Activated gamma-delta T cell (primary cell): ENCODE data around the gene CCM2L.

Source experiments
- DNase-seq: peaks from one replicate; lab custom pipeline; 2025; lab: John Stamatoyannopoulos, UW

Gene CCM2L

GRCh38 chr20:31992086-31992485 lies 18.2 kb upstream of the CCM2L start:
- DNase-seq: no peak

- DNase-seq: no peak
Observed at GRCh38 chr20:31996996-31997395, 13.2 kb upstream of the CCM2L start.

GRCh38 chr20:31998246-31998645 lies 12.0 kb upstream of the CCM2L start:
- DNase-seq: no peak

GRCh38 chr20:32003325-32003724 lies 6.9 kb upstream of the CCM2L start:
- no peak for DNase-seq

- no peak for DNase-seq
Observed at GRCh38 chr20:32004963-32005362, 5.3 kb upstream of the CCM2L start.

- DNase-seq: no peak
Observed at GRCh38 chr20:32006053-32006452, 4.2 kb upstream of the CCM2L start.

- no peak for DNase-seq
Observed at GRCh38 chr20:32006841-32007786, 3.1 kb upstream of the CCM2L start.

- DNase-seq: no peak
Observed at GRCh38 chr20:32007787-32008616, 2.2 kb upstream of the CCM2L start.

GRCh38 chr20:32009564-32009963 lies 674 bp upstream of the CCM2L start:
- no peak for DNase-seq

- DNase-seq: no peak
Observed at GRCh38 chr20:32010666-32011065, 428 bp downstream of the CCM2L start.

GRCh38 chr20:32012159-32012688 lies 2.0 kb downstream of the CCM2L start:
- no peak for DNase-seq

GRCh38 chr20:32013326-32013725 lies 3.1 kb downstream of the CCM2L start:
- no peak for DNase-seq

GRCh38 chr20:32017711-32018251 lies 7.5 kb downstream of the CCM2L start:
- no peak for DNase-seq

GRCh38 chr20:32018269-32019155 lies 8.3 kb downstream of the CCM2L start:
- no peak for DNase-seq

GRCh38 chr20:32019156-32019510 lies 8.9 kb downstream of the CCM2L start:
- no peak for DNase-seq

GRCh38 chr20:32019563-32020463 lies 9.6 kb downstream of the CCM2L start:
- no peak for DNase-seq

GRCh38 chr20:32021091-32021490 lies 10.9 kb downstream of the CCM2L start:
- DNase-seq: no peak

GRCh38 chr20:32024683-32025295 lies 14.6 kb downstream of the CCM2L start:
- DNase-seq: no peak

- DNase-seq: no peak
Observed at GRCh38 chr20:32027643-32028042, 17.4 kb downstream of the CCM2L start.
